Keratinocyte (primary cell): ENCODE data around the gene AK1. TPM values are rescaled to one million over a fixed set of nuclear protein-coding genes. Genes with fewer than 3 reads are reported as not detected.

Source experiments
- DNase-seq: peaks from one replicate; pipeline ENCODE4 v3.0.0-alpha.2; 2011; ENCODE audit warnings: low read depth, missing footprints, low spot score
- FAIRE-seq: peaks from 2 replicates; lab custom pipeline; 2011; peaks lifted over from hg19 to GRCh38; lab: Jason Lieb, UNC
- H2AFZ ChIP-seq: 2 replicates; pipeline ENCODE4 v1.6.0; 2012; ENCODE audit warnings: low read length, control low read depth, inconsistent platforms; ENCODE audit not compliant: control insufficient read depth
- H3K27ac ChIP-seq: 2 replicates; pipeline ENCODE4 v1.5.1; 2011; ENCODE audit warnings: low read length; ENCODE audit not compliant: control insufficient read depth, insufficient read depth
- H3K27me3 ChIP-seq: 3 replicates; pipeline ENCODE4 v1.6.0; 2011; ENCODE audit warnings: low read length; ENCODE audit not compliant: control insufficient read depth, insufficient read depth; ENCODE audit errors: extremely low read depth
- H3K36me3 ChIP-seq, 2 experiments: 2 replicates in 1 of 2; 3 replicates in 1 of 2; pipeline ENCODE4 v1.5.1; 2011; ENCODE audit warnings: low read length in 2 of 2, mild to moderate bottlenecking in 1 of 2; ENCODE audit not compliant: control insufficient read depth in 2 of 2, insufficient read depth in 2 of 2; ENCODE audit errors: extremely low read depth in 1 of 2
- H3K4me1 ChIP-seq: 3 replicates; pipeline ENCODE4 v1.5.1; 2011; ENCODE audit warnings: low read length; ENCODE audit not compliant: control insufficient read depth, insufficient read depth; ENCODE audit errors: extremely low read depth
- H3K4me2 ChIP-seq: 3 replicates; pipeline ENCODE4 v1.6.0; 2011; ENCODE audit warnings: low read depth, low read length; ENCODE audit not compliant: control insufficient read depth, insufficient read depth; ENCODE audit errors: extremely low read depth
- H3K4me3 ChIP-seq, 3 experiments: fragments of 200-600 bp in 1 of 3; sonication (generic) in 1 of 3; 2 replicates in 2 of 3; 3 replicates in 1 of 3; pipeline ENCODE4 v1.5.1; 2011 to 2016; ENCODE audit warnings: low read length in 3 of 3, mild to moderate bottlenecking in 3 of 3, control low read depth in 2 of 3, inconsistent platforms in 1 of 3, low read depth in 1 of 3, mixed read lengths in 1 of 3, mixed run types in 1 of 3, moderate library complexity in 1 of 3; ENCODE audit not compliant: control insufficient read depth in 2 of 3, insufficient read depth in 2 of 3; ENCODE audit errors: extremely low read depth in 1 of 3
- H3K79me2 ChIP-seq: 2 replicates; pipeline ENCODE4 v1.6.0; 2012; ENCODE audit warnings: low read length; ENCODE audit not compliant: control insufficient read depth, insufficient read depth
- H3K9ac ChIP-seq: 3 replicates; pipeline ENCODE4 v1.6.0; 2011; ENCODE audit warnings: low read length; ENCODE audit not compliant: control insufficient read depth, insufficient read depth; ENCODE audit errors: extremely low read depth
- H3K9me1 ChIP-seq: 3 replicates; pipeline ENCODE4 v1.6.0; 2011; ENCODE audit warnings: low read length; ENCODE audit not compliant: control insufficient read depth, insufficient read depth; ENCODE audit errors: extremely low read depth
- H3K9me3 ChIP-seq: 2 replicates; pipeline ENCODE4 v1.5.1; 2012; ENCODE audit warnings: low read depth, low read length; ENCODE audit not compliant: control insufficient read depth
- H4K20me1 ChIP-seq: 3 replicates; pipeline ENCODE4 v1.6.0; 2011; ENCODE audit warnings: low read length; ENCODE audit not compliant: control insufficient read depth, insufficient read depth; ENCODE audit errors: extremely low read depth
- CTCF ChIP-seq, 3 experiments: IDR thresholded peaks in 1 of 3; conservative IDR thresholded peaks in 1 of 3; optimal IDR thresholded peaks in 1 of 3; 2 replicates in 2 of 3; 3 replicates in 1 of 3; pipeline versions ENCODE3 to v1.5.1; 2011; ENCODE audit warnings: low read length in 3 of 3, mild to moderate bottlenecking in 3 of 3, moderate library complexity in 2 of 3, control low read depth in 1 of 3, inconsistent platforms in 1 of 3; ENCODE audit not compliant: insufficient read depth in 2 of 3; ENCODE audit errors: extremely low read depth in 1 of 3
- EZH2 ChIP-seq: IDR thresholded peaks from one replicate; pipeline ENCODE4 v1.6.1; 2012; ENCODE audit warnings: inconsistent platforms, mild to moderate bottlenecking, low read length, moderate library complexity
- dilution Hi-C: fragments of 300-500 bp; cut with MboI; formaldehyde crosslinking; loops from one replicate; pipeline ENCODE4 v1.7.0; 2020; ENCODE audit warnings: low sequenced_read_pairs; ENCODE audit not compliant: extremely low pct_ligation_motif_present
- polyA minus RNA-seq, 3 experiments: library from RNA; depleted of rRNA, polyadenylated mRNA; stranded (reverse); fragments of >200 nt; gene quantifications; 1 replicate in 1 of 3; 2 replicates in 1 of 3; 3 replicates in 1 of 3; pipeline ENCODE4 v1.2.3, GENCODE V29; 2011
- polyA plus RNA-seq, 5 experiments: library from polyadenylated mRNA; depleted of rRNA in 3 of 5; stranded (reverse) in 3 of 5; stranded (forward) in 1 of 5; unstranded in 1 of 5; fragments of >200 nt; gene quantifications; 1 replicate in 1 of 5; 2 replicates in 3 of 5; 3 replicates in 1 of 5; pipeline versions ENCODE4 v1.2.1 to v1.2.3, GENCODE V29; 2011 to 2012; ENCODE audit warnings: missing spikeins in 2 of 5, low read depth in 1 of 5, low replicate concordance in 1 of 5

The AK1 gene
- 40.2 to 53.8 TPM (median 46.5 TPM) in 3 replicates for polyA plus RNA-seq
- polyA plus RNA-seq (2011; ENCODE audit: low read depth): 41.4 TPM
- polyA plus RNA-seq (2011; cell fraction: cytosol; rRNA removed): 41.7 and 88.2 TPM in 2 replicates
- polyA plus RNA-seq (2011; cell fraction: nucleus; rRNA removed): 45.8 and 51.8 TPM in 2 replicates
- 65.7 and 69.7 TPM in 2 replicates for polyA plus RNA-seq (2012; ENCODE audit: low replicate concordance)
- 19.3 to 28.6 TPM (median 20.6 TPM) in 3 replicates for polyA minus RNA-seq
- 20.1 TPM for polyA minus RNA-seq (2011; cell fraction: cytosol; rRNA and poly(A)+ RNA removed)
- polyA minus RNA-seq (2011; cell fraction: nucleus; rRNA and poly(A)+ RNA removed): 3.7 and 4.8 TPM in 2 replicates

GRCh38 chr9:127877566-127877998 lies at the start of gene AK1:
AK1 (minus strand) TSS chr9:127877675; CDS start chr9:127874617, 3,058 bp downstream.
- no peak for DNase-seq
- FAIRE-seq: no peak
- H3K9me1 ChIP-seq: no peaks in the 10 kb centered on the region
- peaks cover 24% of the 10 kb centered on the region for H3K4me1 ChIP-seq
- no peaks in the 10 kb centered on the region for H4K20me1 ChIP-seq
- H3K4me3 ChIP-seq: peak within 1 kb of the TSS; percentile 46 to 68 (median 67)
- H2AFZ ChIP-seq: peak within 1 kb of the TSS; percentile 86
- dilution Hi-C loops: no loop called here
- H3K27me3 ChIP-seq: no peaks in the 10 kb centered on the region
- no peak for TF ChIP-seq EZH2
- no peak for TF ChIP-seq CTCF (optimal IDR thresholded peaks at IDR 0.05 in 1 of 3, IDR thresholded peaks at IDR 0.05 in 1 of 3, conservative IDR thresholded peaks at IDR 0.05 in 1 of 3; ENCODE audit: extremely low read depth in 1 of 3, insufficient read depth in 2 of 3, low read length in 3 of 3)
- peak within 1 kb of the TSS; percentile 31 for H3K27ac ChIP-seq
- H3K9ac ChIP-seq: peak within 1 kb of the TSS; percentile 65
- no peaks in the 10 kb centered on the region for H3K9me3 ChIP-seq
- peaks cover 2% of the 10 kb centered on the region for H3K79me2 ChIP-seq
- H3K36me3 ChIP-seq: peaks cover 0 to under 1% of the 10 kb centered on the region in 2 experiments
- peak within 1 kb of the TSS; percentile 91 for H3K4me2 ChIP-seq

GRCh38 chr9:127926906-127927200 lies 49.4 kb upstream of the AK1 start:
- H3K27me3 ChIP-seq: no peaks in the 10 kb centered on the region
- no peaks in the 10 kb centered on the region for H3K9me1 ChIP-seq
- peaks cover 33% of the 10 kb centered on the region for H3K4me1 ChIP-seq
- dilution Hi-C loops: loop anchor here (25.0 kb wide), 1 partner anchor 135 kb away; the partner anchor contains the start of genes NAIF1 and SLC25A25
- H2AFZ ChIP-seq: peak overlapping the region; percentile 35
- no peaks in the 10 kb centered on the region for H3K79me2 ChIP-seq
- H3K9ac ChIP-seq: peak overlapping the region; percentile 64
- FAIRE-seq (no peak), DNase-seq (no peak)
- H3K9me3 ChIP-seq: no peaks in the 10 kb centered on the region
- no peaks in the 10 kb centered on the region for H3K36me3 ChIP-seq
- no peak for TF ChIP-seq EZH2
- TF ChIP-seq CTCF (optimal IDR thresholded peaks at IDR 0.05 in 1 of 3, IDR thresholded peaks at IDR 0.05 in 1 of 3, conservative IDR thresholded peaks at IDR 0.05 in 1 of 3; ENCODE audit: extremely low read depth in 1 of 3, insufficient read depth in 2 of 3, low read length in 3 of 3): no peak
- no peaks in the 10 kb centered on the region for H4K20me1 ChIP-seq
- peak overlapping the region; percentile 23 for H3K27ac ChIP-seq
- peak overlapping the region; percentile 48 to 66 (median 59) for H3K4me3 ChIP-seq
- peak overlapping the region; percentile 71 for H3K4me2 ChIP-seq
